ENCODE data around the gene FAM111A.

Gene FAM111A

DNA sequence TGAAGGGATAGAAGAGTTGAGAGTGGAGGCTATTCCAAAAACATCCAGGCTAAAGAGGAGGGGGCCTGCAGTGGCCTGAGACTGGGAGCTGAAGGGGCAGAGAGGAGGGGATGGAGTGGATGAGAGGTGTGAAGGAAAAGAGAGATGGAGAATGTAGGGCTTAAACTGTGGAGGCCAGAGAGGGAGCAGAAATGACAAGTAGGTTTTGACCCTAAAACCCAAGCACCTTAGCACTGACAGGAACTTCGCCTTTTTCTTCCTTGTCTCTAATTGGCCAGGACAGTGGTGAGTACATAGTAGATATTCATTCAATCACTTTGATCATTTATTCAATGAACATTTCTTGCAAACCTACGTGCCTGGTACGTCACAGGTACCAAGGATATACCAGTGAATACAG is 28.3 kb upstream of the FAM111A start:
- TF ChIP-seq, protein P1, sequence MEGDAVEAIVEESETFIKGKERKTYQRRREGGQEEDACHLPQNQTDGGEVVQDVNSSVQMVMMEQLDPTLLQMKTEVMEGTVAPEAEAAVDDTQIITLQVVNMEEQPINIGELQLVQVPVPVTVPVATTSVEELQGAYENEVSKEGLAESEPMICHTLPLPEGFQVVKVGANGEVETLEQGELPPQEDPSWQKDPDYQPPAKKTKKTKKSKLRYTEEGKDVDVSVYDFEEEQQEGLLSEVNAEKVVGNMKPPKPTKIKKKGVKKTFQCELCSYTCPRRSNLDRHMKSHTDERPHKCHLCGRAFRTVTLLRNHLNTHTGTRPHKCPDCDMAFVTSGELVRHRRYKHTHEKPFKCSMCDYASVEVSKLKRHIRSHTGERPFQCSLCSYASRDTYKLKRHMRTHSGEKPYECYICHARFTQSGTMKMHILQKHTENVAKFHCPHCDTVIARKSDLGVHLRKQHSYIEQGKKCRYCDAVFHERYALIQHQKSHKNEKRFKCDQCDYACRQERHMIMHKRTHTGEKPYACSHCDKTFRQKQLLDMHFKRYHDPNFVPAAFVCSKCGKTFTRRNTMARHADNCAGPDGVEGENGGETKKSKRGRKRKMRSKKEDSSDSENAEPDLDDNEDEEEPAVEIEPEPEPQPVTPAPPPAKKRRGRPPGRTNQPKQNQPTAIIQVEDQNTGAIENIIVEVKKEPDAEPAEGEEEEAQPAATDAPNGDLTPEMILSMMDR (IDR thresholded peaks at IDR 0.05; ENCODE audit: insufficient read depth, low read length): no peak
- TF ChIP-seq SPI1 (IDR thresholded peaks at IDR 0.05; ENCODE audit: borderline replicate concordance, low read depth): no peak
- TF ChIP-seq GABPA (IDR thresholded peaks at IDR 0.05; ENCODE audit: low read depth): no peak
- TF ChIP-seq POLR2AphosphoS5 (IDR thresholded peaks at IDR 0.05; ENCODE audit: low read depth): no peak
- Histone ChIP-seq H3K4me3 (replicated peaks; ENCODE audit: insufficient read depth, low read length) (no peak overlapping the region), H3K27me3 (ENCODE audit: insufficient read depth, poor library complexity, severe bottlenecking) (peaks cover 13% of the 10 kb centered on the region), H3K27ac (replicated peaks) (no peak overlapping the region)
- DNase-seq (ENCODE audit: low read depth in 1 of 2, low spot score in 1 of 2): no peak

GRCh38 chr11:59115553-59115952 is 27.1 kb upstream of the FAM111A start:
- TF ChIP-seq, protein P1 (IDR thresholded peaks at IDR 0.05; ENCODE audit: insufficient read depth, low read length): no peak
- TF ChIP-seq REST (IDR thresholded peaks at IDR 0.05; ENCODE audit: insufficient replicate concordance, low read depth): no peak
- no peak for TF ChIP-seq GABPA (IDR thresholded peaks at IDR 0.05; ENCODE audit: low read depth)
- TF ChIP-seq POLR2AphosphoS5 (IDR thresholded peaks at IDR 0.05; ENCODE audit: low read depth): no peak
- no peak for TF ChIP-seq SPI1 (IDR thresholded peaks at IDR 0.05; ENCODE audit: borderline replicate concordance, low read depth)
- no peak overlapping the region for H3K4me3 ChIP-seq (replicated peaks; ENCODE audit: insufficient read depth, low read length)
- DNase-seq (ENCODE audit: low read depth in 1 of 2, low spot score in 1 of 2): no peak
- no peak overlapping the region for H3K27ac ChIP-seq (replicated peaks)
- peaks cover 13% of the 10 kb centered on the region for H3K27me3 ChIP-seq (ENCODE audit: insufficient read depth, poor library complexity, severe bottlenecking)

DNA sequence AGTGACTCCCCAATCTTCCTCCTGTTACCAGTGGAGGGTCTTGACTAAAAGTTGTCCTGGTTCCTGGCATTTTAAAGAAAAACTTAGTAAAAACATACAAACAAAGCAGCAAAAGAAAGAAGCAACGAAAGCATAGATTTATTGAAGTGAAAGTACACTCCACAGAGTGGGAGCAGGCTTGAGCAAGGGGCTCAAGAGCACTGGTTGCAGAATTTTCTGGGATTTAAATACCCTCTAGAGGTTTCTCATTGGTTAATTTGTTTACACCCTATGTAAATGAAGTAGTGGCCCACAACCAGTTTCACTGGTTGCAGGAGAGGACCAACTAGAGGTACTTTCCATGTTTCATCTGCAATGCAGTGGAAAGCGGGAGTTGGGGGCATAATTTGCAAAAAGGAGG is 24.9 kb upstream of the FAM111A start:
- no peak for DNase-seq (ENCODE audit: low read depth in 1 of 2, low spot score in 1 of 2)
- Histone ChIP-seq H3K27me3 (ENCODE audit: insufficient read depth, poor library complexity, severe bottlenecking) (no peaks in the 10 kb centered on the region), H3K27ac (replicated peaks) (no peak overlapping the region), H3K4me3 (replicated peaks; ENCODE audit: insufficient read depth, low read length) (no peak overlapping the region)
- TF ChIP-seq GABPA (IDR thresholded peaks at IDR 0.05; ENCODE audit: low read depth): no peak
- TF ChIP-seq SPI1 (IDR thresholded peaks at IDR 0.05; ENCODE audit: borderline replicate concordance, low read depth): no peak
- TF ChIP-seq, protein P1 (IDR thresholded peaks at IDR 0.05; ENCODE audit: insufficient read depth, low read length): no peak
- TF ChIP-seq POLR2AphosphoS5 (IDR thresholded peaks at IDR 0.05; ENCODE audit: low read depth): no peak
- no peak for TF ChIP-seq REST (IDR thresholded peaks at IDR 0.05; ENCODE audit: insufficient replicate concordance, low read depth)

DNA sequence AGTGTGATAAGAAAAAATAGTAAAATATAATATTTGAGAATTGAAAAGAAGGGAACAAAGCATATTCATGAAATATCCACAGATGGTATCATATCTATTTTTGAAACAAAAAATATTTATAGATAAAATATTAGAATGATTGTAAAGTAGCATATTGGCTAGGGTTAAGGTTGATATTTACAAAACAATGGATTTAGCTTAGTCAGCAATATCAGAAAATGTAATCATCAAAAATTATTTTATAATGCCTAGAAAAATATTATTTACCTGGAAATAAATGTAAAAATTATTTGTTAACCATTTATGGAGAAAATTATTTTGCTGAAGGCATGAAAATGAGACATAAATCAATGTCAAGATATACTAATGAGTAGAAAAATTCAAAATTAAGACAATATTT is 22.8 kb upstream of the FAM111A start:
- no peak overlapping the region for H3K27ac ChIP-seq (replicated peaks)
- no peak for TF ChIP-seq GABPA (IDR thresholded peaks at IDR 0.05; ENCODE audit: low read depth)
- no peak for TF ChIP-seq REST (IDR thresholded peaks at IDR 0.05; ENCODE audit: insufficient replicate concordance, low read depth)
- TF ChIP-seq, protein P1 (IDR thresholded peaks at IDR 0.05; ENCODE audit: insufficient read depth, low read length): no peak
- no peak for TF ChIP-seq POLR2AphosphoS5 (IDR thresholded peaks at IDR 0.05; ENCODE audit: low read depth)
- no peak for TF ChIP-seq SPI1 (IDR thresholded peaks at IDR 0.05; ENCODE audit: borderline replicate concordance, low read depth)
- no peak for DNase-seq (ENCODE audit: low read depth in 1 of 2, low spot score in 1 of 2)
- H3K4me3 ChIP-seq (replicated peaks; ENCODE audit: insufficient read depth, low read length): no peak overlapping the region
- H3K27me3 ChIP-seq (ENCODE audit: insufficient read depth, poor library complexity, severe bottlenecking): peaks cover 2% of the 10 kb centered on the region

All from HL-60 (cell line).